HepG2 (cell line): ENCODE measurements around the gene CA11. TPM values are rescaled to one million over a fixed set of nuclear protein-coding genes. Genes with fewer than 3 reads are reported as not detected.

Experiments used
- BHLHE40 ChIP-seq: IDR thresholded peaks from 2 replicates; pipeline ENCODE4 v1.6.1; 2011; ENCODE audit warnings: low read length, improper control_type of control experiment
- EP300 ChIP-seq, 3 experiments: sonication (generic) in 1 of 3; formaldehyde crosslinking in 1 of 3; IDR thresholded peaks; 2 replicates each; pipeline versions ENCODE4 v1.5.1 to v1.6.1; 2011 to 2020; ENCODE audit warnings: low read depth in 2 of 3, low read length in 2 of 3, borderline replicate concordance in 1 of 3, improper control_type of control experiment in 1 of 3, mild to moderate bottlenecking in 1 of 3, missing genetic modification reagents in 1 of 3, moderate library complexity in 1 of 3
- GFI1 ChIP-seq: sonication (generic); formaldehyde crosslinking; IDR thresholded peaks from 2 replicates; pipeline ENCODE4 v1.5.0; 2020; ENCODE audit warnings: missing genetic modification reagents, mild to moderate bottlenecking, borderline replicate concordance
- HMG20A ChIP-seq: IDR thresholded peaks from 2 replicates; pipeline ENCODE4 v1.6.1; 2016; ENCODE audit warnings: borderline replicate concordance
- HNRNPH1 ChIP-seq: fragments of 200-400 bp; formaldehyde crosslinking; optimal IDR thresholded peaks from 2 replicates; pipeline ENCODE3; 2017; ENCODE audit warnings: mild to moderate bottlenecking, low read depth, low read length
- KAT8 ChIP-seq: IDR thresholded peaks from 2 replicates; pipeline ENCODE4 v1.6.1; 2016; ENCODE audit warnings: missing genetic modification reagents, missing compliant biosample characterization
- KLF15 ChIP-seq: sonication (generic); formaldehyde crosslinking; IDR thresholded peaks from 2 replicates; pipeline ENCODE4 v1.8.1; 2023; ENCODE audit warnings: borderline replicate concordance, mild to moderate bottlenecking, inconsistent platforms, missing genetic modification reagents, mixed read lengths
- MEIS2 ChIP-seq: sonication (generic); formaldehyde crosslinking; IDR thresholded peaks from 2 replicates; pipeline ENCODE4 v1.9.0; 2021; ENCODE audit warnings: mild to moderate bottlenecking, missing genetic modification reagents
- NR2F1 ChIP-seq, 2 experiments: fragments of 450-650 bp in 1 of 2; formaldehyde crosslinking in 1 of 2; IDR thresholded peaks; 2 replicates each; pipeline versions ENCODE4 v1.5.0 to v1.6.1; 2016 to 2020; ENCODE audit warnings: mild to moderate bottlenecking in 1 of 2, missing compliant biosample characterization in 1 of 2, missing genetic modification reagents in 1 of 2, moderate library complexity in 1 of 2
- ONECUT2 ChIP-seq: sonication (generic); formaldehyde crosslinking; IDR thresholded peaks from 2 replicates; pipeline ENCODE4 v1.4.0; 2020; ENCODE audit warnings: missing genetic modification reagents
- RORA ChIP-seq: sonication (generic); formaldehyde crosslinking; IDR thresholded peaks from 2 replicates; pipeline ENCODE4 v1.5.0; 2020; ENCODE audit warnings: mild to moderate bottlenecking, missing genetic modification reagents, moderate library complexity
- TBL1XR1 ChIP-seq: fragments of 150-350 bp; IDR thresholded peaks from 2 replicates; pipeline ENCODE4 v1.6.1; 2014; ENCODE audit warnings: borderline replicate concordance, low read length; ENCODE audit not compliant: partially characterized antibody
- U2AF2 ChIP-seq: fragments of 200-400 bp; formaldehyde crosslinking; IDR thresholded peaks from 2 replicates; pipeline ENCODE4 v1.6.1; 2017; ENCODE audit warnings: low read depth, mild to moderate bottlenecking, low read length
- ZBTB7A ChIP-seq: sonication (generic); formaldehyde crosslinking; IDR thresholded peaks from 2 replicates; pipeline ENCODE4 v1.8.0; 2022; ENCODE audit warnings: mild to moderate bottlenecking, missing genetic modification reagents
- ZBTB7B ChIP-seq: sonication (generic); formaldehyde crosslinking; IDR thresholded peaks from 2 replicates; pipeline ENCODE4 v1.4.0; 2020; ENCODE audit warnings: missing genetic modification reagents
- ZFP1 ChIP-seq: IDR thresholded peaks from 2 replicates; pipeline ENCODE4 v1.6.1; 2016
- ZFP90 ChIP-seq: sonication (generic); formaldehyde crosslinking; IDR thresholded peaks from 2 replicates; pipeline ENCODE4 v1.8.0; 2022; ENCODE audit warnings: missing genetic modification reagents, mild to moderate bottlenecking, inconsistent platforms, borderline replicate concordance
- ZMYM2 ChIP-seq: sonication (generic); formaldehyde crosslinking; IDR thresholded peaks from 2 replicates; pipeline ENCODE4 v1.8.0; 2022; ENCODE audit warnings: mild to moderate bottlenecking, missing genetic modification reagents
- ZNF264 ChIP-seq: sonication (generic); formaldehyde crosslinking; IDR thresholded peaks from 2 replicates; pipeline ENCODE4 v1.4.0; 2020; ENCODE audit warnings: missing genetic modification reagents
- ZNF350 ChIP-seq: sonication (generic); formaldehyde crosslinking; IDR thresholded peaks from 2 replicates; pipeline ENCODE4 v1.4.0; 2020; ENCODE audit warnings: mild to moderate bottlenecking, low read depth, missing genetic modification reagents, borderline replicate concordance
- ZNF574 ChIP-seq: sonication (generic); formaldehyde crosslinking; IDR thresholded peaks from 2 replicates; pipeline ENCODE4 v1.4.0; 2020; ENCODE audit warnings: missing genetic modification reagents
- ZNF577 ChIP-seq: sonication (generic); formaldehyde crosslinking; IDR thresholded peaks from 2 replicates; pipeline ENCODE4 v1.4.0; 2020; ENCODE audit warnings: mild to moderate bottlenecking, low read depth, missing genetic modification reagents, borderline replicate concordance
- ZNF7 ChIP-seq: IDR thresholded peaks from 2 replicates; pipeline ENCODE4 v1.6.1; 2016; ENCODE audit warnings: missing biosample characterization, missing genetic modification reagents
- ZNF720 ChIP-seq: sonication (generic); formaldehyde crosslinking; IDR thresholded peaks from 2 replicates; pipeline ENCODE4 v1.4.0; 2020; ENCODE audit warnings: missing genetic modification reagents
- ZNF749 ChIP-seq: sonication (generic); formaldehyde crosslinking; IDR thresholded peaks from 2 replicates; pipeline ENCODE4 v1.8.0; 2022; ENCODE audit warnings: mild to moderate bottlenecking, missing genetic modification reagents, moderate library complexity, borderline replicate concordance
- ZNF768 ChIP-seq: sonication (generic); formaldehyde crosslinking; IDR thresholded peaks from 2 replicates; pipeline ENCODE4 v1.4.0; 2020; ENCODE audit warnings: missing genetic modification reagents
- ZSCAN12 ChIP-seq: sonication (generic); formaldehyde crosslinking; IDR thresholded peaks from 2 replicates; pipeline ENCODE4 v1.9.0; 2021; ENCODE audit warnings: mild to moderate bottlenecking, missing genetic modification reagents
- polyA plus RNA-seq, 8 experiments: library from polyadenylated mRNA; depleted of rRNA in 3 of 8; stranded (reverse) in 7 of 8; unstranded in 1 of 8; fragments of >200 nt; fragmentation: Illumina TruSeq in 4 of 8; extraction: Trizol in 4 of 8; gene quantifications; 2 replicates each; pipeline versions ENCODE4 v1.2.1 to v1.2.3, GENCODE V29; 2011 to 2016; ENCODE audit warnings: low read depth in 4 of 8, missing spikeins in 1 of 8, mixed read lengths in 1 of 8; ENCODE audit not compliant: insufficient read depth in 1 of 8
- total RNA-seq, 5 experiments: library from RNA; depleted of rRNA; stranded (reverse); fragments of >200 nt; fragmentation: Illumina TruSeq; extraction: Trizol; gene quantifications; 2 replicates each; pipeline ENCODE4 v1.2.3, GENCODE V29; 2016; ENCODE audit warnings: low read depth in 1 of 5
- TF ChIP-seq, protein P1 (sequence below): sonication (generic); formaldehyde crosslinking; conservative IDR thresholded peaks from 2 replicates; pipeline ENCODE4 v1.8.0; 2022; ENCODE audit warnings: low read depth, missing genetic modification reagents

The CA11 gene
- total and polyA plus RNA-seq, 2 of the 13 experiments (the other 11 are each of a cell fraction or from before 2014, with no cell fraction given): 0.41 to 0.58 TPM

DNA sequence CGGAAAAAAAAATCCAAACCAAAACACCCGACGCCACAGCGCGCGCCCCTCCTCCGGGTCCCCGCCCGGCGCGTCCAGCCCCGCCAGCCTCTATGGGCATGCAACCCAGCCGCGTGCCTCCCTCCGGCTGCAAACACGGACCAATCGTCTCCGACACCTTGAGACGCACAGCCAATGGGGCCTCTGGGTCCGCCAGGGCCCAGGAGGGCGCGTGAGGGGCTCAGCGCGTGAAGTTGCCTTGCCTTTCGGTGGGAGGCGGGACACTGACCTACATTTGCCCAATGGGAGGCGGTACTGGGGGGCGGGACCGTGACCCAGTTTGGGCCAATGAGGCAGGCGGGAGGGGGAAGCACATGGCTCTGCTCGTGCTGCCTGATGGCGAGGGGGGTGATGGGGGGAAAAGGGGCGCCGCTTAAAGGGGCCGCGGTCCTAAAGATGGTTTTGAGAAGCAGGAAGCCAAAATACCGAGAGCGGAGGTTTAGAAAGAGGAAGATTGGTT lies 8.5 kb downstream of the CA11 start (continued):
- TF ChIP-seq ZSCAN12 (CRISPR knock-in tag) (no peak), ZNF264 (CRISPR knock-in tag) (0 out of 2 replicates have a peak, but pooled peaks have one; percentile 13), GFI1 (CRISPR knock-in tag) (peak; percentile 78; the same call in 1 of the 2 replicates), ZBTB7A (CRISPR knock-in tag) (no peak; the same call in 1 of the 2 replicates), ZNF350 (no peak; the same call in 1 of the 2 replicates), MEIS2 (CRISPR knock-in tag) (no peak; the same call in 1 of the 2 replicates), ONECUT2 (CRISPR knock-in tag) (no peak), HNRNPH1 (no peak), ZNF768 (CRISPR knock-in tag) (peak; percentile 31; the same call in 1 of the 2 replicates), RORA (CRISPR knock-in tag) (peak; percentile 87; the same call in 1 of the 2 replicates), ZNF720 (no peak), HMG20A (0 out of 2 replicates have a peak, but pooled peaks have one; percentile 12), ZBTB7B (CRISPR knock-in tag) (no peak), ZNF749 (peak; percentile 91), NR2F1 (CRISPR knock-in tag; IDR thresholded peaks at IDR 0.05) (no peak), ZNF7 (CRISPR knock-in tag) (no peak), ZMYM2 (CRISPR knock-in tag) (no peak), ZFP90 (CRISPR knock-in tag) (peak; percentile 41; the same call in 1 of the 2 replicates), ZFP1 (CRISPR knock-in tag) (peak; percentile 40; the same call in 1 of the 2 replicates), BHLHE40 (peak; percentile 79), ZNF574 (peak; percentile 76), EP300 (IDR thresholded peaks at IDR 0.05; ENCODE audit: low read depth in 2 of 2, low read length in 2 of 2) (0 out of 4 replicates have a peak, but pooled peaks of 1 of the 2 experiments have one; percentile 20), EP300 (CRISPR knock-in tag; IDR thresholded peaks at IDR 0.05; ENCODE audit: borderline replicate concordance) (peak; percentile 51; the same call in 1 of the 2 replicates), TBL1XR1 (no peak), KAT8 (CRISPR knock-in tag) (no peak; the same call in 1 of the 2 replicates), KLF15 (no peak; the same call in 1 of the 2 replicates), U2AF2 (no peak), ZNF577 (CRISPR knock-in tag) (0 out of 2 replicates have a peak, but pooled peaks have one; percentile 85)
- TF ChIP-seq, protein P1, sequence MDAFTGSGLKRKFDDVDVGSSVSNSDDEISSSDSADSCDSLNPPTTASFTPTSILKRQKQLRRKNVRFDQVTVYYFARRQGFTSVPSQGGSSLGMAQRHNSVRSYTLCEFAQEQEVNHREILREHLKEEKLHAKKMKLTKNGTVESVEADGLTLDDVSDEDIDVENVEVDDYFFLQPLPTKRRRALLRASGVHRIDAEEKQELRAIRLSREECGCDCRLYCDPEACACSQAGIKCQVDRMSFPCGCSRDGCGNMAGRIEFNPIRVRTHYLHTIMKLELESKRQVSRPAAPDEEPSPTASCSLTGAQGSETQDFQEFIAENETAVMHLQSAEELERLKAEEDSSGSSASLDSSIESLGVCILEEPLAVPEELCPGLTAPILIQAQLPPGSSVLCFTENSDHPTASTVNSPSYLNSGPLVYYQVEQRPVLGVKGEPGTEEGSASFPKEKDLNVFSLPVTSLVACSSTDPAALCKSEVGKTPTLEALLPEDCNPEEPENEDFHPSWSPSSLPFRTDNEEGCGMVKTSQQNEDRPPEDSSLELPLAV (CRISPR knock-in tag): no peak
